ENCODE results near the gene USF3.

DNA sequence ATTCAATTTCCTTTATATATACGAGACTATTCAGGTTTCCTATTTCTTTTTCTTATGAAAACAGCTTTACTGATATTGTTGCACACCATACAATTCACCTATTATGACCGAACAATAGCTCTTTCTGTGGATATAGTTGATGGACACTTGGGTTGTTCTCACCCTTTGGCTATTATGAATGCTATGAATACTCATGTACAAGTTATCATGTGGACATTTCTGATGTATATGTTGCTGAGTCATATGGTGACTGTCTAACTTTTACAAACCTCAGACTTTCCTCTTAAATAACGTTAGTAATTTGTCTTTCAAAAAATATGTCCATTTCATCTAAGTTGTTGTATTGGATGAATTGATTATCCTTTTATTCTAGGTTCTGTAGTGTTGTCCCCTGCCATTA, 15.7 kb upstream of the USF3 start:
- TF ChIP-seq, protein P1, sequence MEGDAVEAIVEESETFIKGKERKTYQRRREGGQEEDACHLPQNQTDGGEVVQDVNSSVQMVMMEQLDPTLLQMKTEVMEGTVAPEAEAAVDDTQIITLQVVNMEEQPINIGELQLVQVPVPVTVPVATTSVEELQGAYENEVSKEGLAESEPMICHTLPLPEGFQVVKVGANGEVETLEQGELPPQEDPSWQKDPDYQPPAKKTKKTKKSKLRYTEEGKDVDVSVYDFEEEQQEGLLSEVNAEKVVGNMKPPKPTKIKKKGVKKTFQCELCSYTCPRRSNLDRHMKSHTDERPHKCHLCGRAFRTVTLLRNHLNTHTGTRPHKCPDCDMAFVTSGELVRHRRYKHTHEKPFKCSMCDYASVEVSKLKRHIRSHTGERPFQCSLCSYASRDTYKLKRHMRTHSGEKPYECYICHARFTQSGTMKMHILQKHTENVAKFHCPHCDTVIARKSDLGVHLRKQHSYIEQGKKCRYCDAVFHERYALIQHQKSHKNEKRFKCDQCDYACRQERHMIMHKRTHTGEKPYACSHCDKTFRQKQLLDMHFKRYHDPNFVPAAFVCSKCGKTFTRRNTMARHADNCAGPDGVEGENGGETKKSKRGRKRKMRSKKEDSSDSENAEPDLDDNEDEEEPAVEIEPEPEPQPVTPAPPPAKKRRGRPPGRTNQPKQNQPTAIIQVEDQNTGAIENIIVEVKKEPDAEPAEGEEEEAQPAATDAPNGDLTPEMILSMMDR (IDR thresholded peaks at IDR 0.05) = no peak
- no peak for TF ChIP-seq POLR2A (IDR thresholded peaks at IDR 0.05)

Measured in heart left ventricle (tissue), 13 donors.